ENCODE measurements around the gene UBR2.
A peak's percentile ranks its signal among the peaks of the same experiment; 100 is the strongest.
"Not testable (repeated sequence)": the region's sequence is repeated elsewhere in the genome, so short reads cannot be mapped to it uniquely, and the experiment has no call there.

Gene UBR2

GRCh38 chr6:42598300-42598699, 34.5 kb downstream of the UBR2 start:
- no peak for DNase-seq (ENCODE audit: low read depth)
- no peak for TF ChIP-seq CTCF (IDR thresholded peaks at IDR 0.05; ENCODE audit: insufficient read depth, low read depth, low read length, missing control alignments)
- no peak overlapping the region for H3K4me3 ChIP-seq (ENCODE audit: low read depth, low read length)

GRCh38 chr6:42599558-42599957, 35.7 kb downstream of the UBR2 start:
- no peak for DNase-seq (ENCODE audit: low read depth)
- TF ChIP-seq CTCF (IDR thresholded peaks at IDR 0.05; ENCODE audit: insufficient read depth, low read depth, low read length, missing control alignments), result no peak

GRCh38 chr6:42604150-42604549, 40.3 kb downstream of the UBR2 start:
- TF ChIP-seq CTCF (IDR thresholded peaks at IDR 0.05; ENCODE audit: insufficient read depth, low read depth, low read length, missing control alignments), result no peak
- H3K4me3 ChIP-seq (ENCODE audit: low read depth, low read length), result no peak overlapping the region
- DNase-seq (ENCODE audit: low read depth), result no peak

More at GRCh38 chr6:42599558-42599957, 35.7 kb downstream of the UBR2 start:
- H3K4me3 ChIP-seq (ENCODE audit: low read depth, low read length), result no peak overlapping the region

- not testable (repeated sequence) for DNase-seq (ENCODE audit: low read depth); H3K4me3 ChIP-seq (ENCODE audit: low read depth, low read length)
Measured at GRCh38 chr6:42604699-42605098, 40.9 kb downstream of the UBR2 start.

- no peak for TF ChIP-seq CTCF (IDR thresholded peaks at IDR 0.05; ENCODE audit: insufficient read depth, low read depth, low read length, missing control alignments)
- H3K4me3 ChIP-seq (ENCODE audit: low read depth, low read length), result no peak overlapping the region
- peak; percentile 74 for DNase-seq (ENCODE audit: low read depth)
Measured at GRCh38 chr6:42610416-42610815, 46.6 kb downstream of the UBR2 start.

GRCh38 chr6:42615518-42615917, 51.7 kb downstream of the UBR2 start:
- TF ChIP-seq CTCF (IDR thresholded peaks at IDR 0.05; ENCODE audit: insufficient read depth, low read depth, low read length, missing control alignments), result no peak
- H3K4me3 ChIP-seq (ENCODE audit: low read depth, low read length), result no peak overlapping the region
- no peak for DNase-seq (ENCODE audit: low read depth)

- no peak for DNase-seq (ENCODE audit: low read depth)
- H3K4me3 ChIP-seq (ENCODE audit: low read depth, low read length), result no peak overlapping the region
- no peak for TF ChIP-seq CTCF (IDR thresholded peaks at IDR 0.05; ENCODE audit: insufficient read depth, low read depth, low read length, missing control alignments)
Measured at GRCh38 chr6:42616716-42617115, 52.9 kb downstream of the UBR2 start.
